Inflammatory macrophage (primary cell): ENCODE measurements around the gene TEX19.
"Not testable (repeated sequence)": the region's sequence is repeated elsewhere in the genome, so short reads cannot be mapped to it uniquely, and the experiment has no call there.

Source experiments
- DNase-seq, 2 donors: peaks; one replicate each; pipeline ENCODE4 v3.0.0-alpha.2; 2020 to 2022

TEX19 gene

GRCh38 chr17:82377294-82377693 lies 18.2 kb downstream of the TEX19 start:
- not testable (repeated sequence) for DNase-seq

- DNase-seq, result no peak
Measured at GRCh38 chr17:82377924-82378740, 19.1 kb downstream of the TEX19 start.

GRCh38 chr17:82378741-82379021 lies 19.6 kb downstream of the TEX19 start:
- DNase-seq, result no peak

- no peak for DNase-seq
Measured at GRCh38 chr17:82380860-82381702, 22.0 kb downstream of the TEX19 start.

- not testable (repeated sequence) for DNase-seq
Measured at GRCh38 chr17:82381703-82382009, 22.6 kb downstream of the TEX19 start.

- not testable (repeated sequence) for DNase-seq
Measured at GRCh38 chr17:82382220-82382932, 23.3 kb downstream of the TEX19 start.

- DNase-seq, result no peak
Measured at GRCh38 chr17:82382933-82383255, 23.8 kb downstream of the TEX19 start.

- DNase-seq, result no peak
Measured at GRCh38 chr17:82383411-82383810, 24.4 kb downstream of the TEX19 start.

- no peak for DNase-seq
Measured at GRCh38 chr17:82384051-82384729, 25.1 kb downstream of the TEX19 start.

- no peak for DNase-seq
Measured at GRCh38 chr17:82384730-82385481, 25.9 kb downstream of the TEX19 start.

GRCh38 chr17:82385559-82386254 lies 26.7 kb downstream of the TEX19 start:
- DNase-seq, result no peak

GRCh38 chr17:82386255-82386831 lies 27.3 kb downstream of the TEX19 start:
- no peak for DNase-seq

GRCh38 chr17:82386881-82387704 lies 28.0 kb downstream of the TEX19 start:
- DNase-seq, result peak; percentile 16 to 34

- no peak for DNase-seq
Measured at GRCh38 chr17:82387705-82388106, 28.7 kb downstream of the TEX19 start.

- DNase-seq, result no peak
Measured at GRCh38 chr17:82388223-82388921, 29.3 kb downstream of the TEX19 start.

- peak in 1 of 2 donors; percentile 20 for DNase-seq
Measured at GRCh38 chr17:82388922-82389283, 29.9 kb downstream of the TEX19 start.

- DNase-seq, result no peak
Measured at GRCh38 chr17:82389379-82389778, 30.3 kb downstream of the TEX19 start.

- no peak for DNase-seq
Measured at GRCh38 chr17:82390015-82390859, 31.2 kb downstream of the TEX19 start.
